Measurements from ENCODE around the gene CLRN1.

The CLRN1 gene

GRCh38 chr3:150926328-150926727, 46.2 kb downstream of the CLRN1 start:
- peak; percentile 65 for DNase-seq

GRCh38 chr3:150925751-150926201, 46.8 kb downstream of the CLRN1 start:
- no peaks in the 10 kb centered on the region for H3K27me3 ChIP-seq (replicated peaks; ENCODE audit: insufficient read depth, low read length)
- H3K36me3 ChIP-seq (replicated peaks; ENCODE audit: insufficient read depth, low read length) = no peaks in the 10 kb centered on the region
- DNase-seq = peak; percentile 75
- no peak overlapping the region; the same call in 1 of the 2 replicates for H3K9ac ChIP-seq (ENCODE audit: low read length)
- peak overlapping the region; percentile 59 for H2AFZ ChIP-seq (ENCODE audit: low read length)
- H3K9me2 ChIP-seq (replicated peaks; ENCODE audit: insufficient read depth, low read length) = no peaks in the 10 kb centered on the region
- peak overlapping the region; percentile 3; the same call in 1 of the 2 replicates for H3K27ac ChIP-seq (ENCODE audit: low read length)
- H4K20me1 ChIP-seq (ENCODE audit: insufficient read depth, low read length) = no peaks in the 10 kb centered on the region
- H3K4me1 ChIP-seq (ENCODE audit: low read length) = peaks cover 16% of the 10 kb centered on the region
- H3K79me2 ChIP-seq (ENCODE audit: low read length) = no peaks in the 10 kb centered on the region
- TF ChIP-seq EZH2 (optimal IDR thresholded peaks at IDR 0.05; ENCODE audit: low read depth, low read length) (no peak), EZH2phosphoT487 (IDR thresholded peaks at IDR 0.05; ENCODE audit: low read length) (no peak), CTCF (IDR thresholded peaks at IDR 0.05; ENCODE audit: low read length) (peak; percentile 95)
- peaks cover 18% of the 10 kb centered on the region for H3F3A ChIP-seq (ENCODE audit: insufficient read depth, low read length)
- H3K9me3 ChIP-seq (replicated peaks; ENCODE audit: insufficient read depth, low read length) = no peaks in the 10 kb centered on the region
- H3K4me3 ChIP-seq (ENCODE audit: low read length) = peak overlapping the region; percentile 61
- H3K4me2 ChIP-seq (ENCODE audit: low read depth, low read length) = peak overlapping the region; percentile 82

More at GRCh38 chr3:150926328-150926727, 46.2 kb downstream of the CLRN1 start:
- Histone ChIP-seq H3K9me2 (replicated peaks; ENCODE audit: insufficient read depth, low read length) (no peaks in the 10 kb centered on the region), H3K27me3 (replicated peaks; ENCODE audit: insufficient read depth, low read length) (no peaks in the 10 kb centered on the region), H3K79me2 (ENCODE audit: low read length) (no peaks in the 10 kb centered on the region), H3K4me3 (ENCODE audit: low read length) (peak overlapping the region; percentile 61), H2AFZ (ENCODE audit: low read length) (peak overlapping the region; percentile 59), H3K4me1 (ENCODE audit: low read length) (peaks cover 21% of the 10 kb centered on the region), H3K9me3 (replicated peaks; ENCODE audit: insufficient read depth, low read length) (no peaks in the 10 kb centered on the region), H4K20me1 (ENCODE audit: insufficient read depth, low read length) (no peaks in the 10 kb centered on the region), H3K27ac (ENCODE audit: low read length) (peak overlapping the region; percentile 12; the same call in 1 of the 2 replicates), H3K36me3 (replicated peaks; ENCODE audit: insufficient read depth, low read length) (no peaks in the 10 kb centered on the region), H3F3A (ENCODE audit: insufficient read depth, low read length) (peaks cover 18% of the 10 kb centered on the region), H3K4me2 (ENCODE audit: low read depth, low read length) (peak overlapping the region; percentile 82), H3K9ac (ENCODE audit: low read length) (no peak overlapping the region; the same call in 1 of the 2 replicates)
- TF ChIP-seq CTCF (IDR thresholded peaks at IDR 0.05; ENCODE audit: low read length) (no peak), EZH2phosphoT487 (IDR thresholded peaks at IDR 0.05; ENCODE audit: low read length) (no peak), EZH2 (optimal IDR thresholded peaks at IDR 0.05; ENCODE audit: low read depth, low read length) (no peak)

- Histone ChIP-seq H3K9me2 (replicated peaks; ENCODE audit: insufficient read depth, low read length) (no peaks in the 10 kb centered on the region), H3K27ac (ENCODE audit: low read length) (no peak overlapping the region), H3K9me3 (replicated peaks; ENCODE audit: insufficient read depth, low read length) (no peaks in the 10 kb centered on the region), H3K79me2 (ENCODE audit: low read length) (no peaks in the 10 kb centered on the region), H3K36me3 (replicated peaks; ENCODE audit: insufficient read depth, low read length) (no peaks in the 10 kb centered on the region), H3K4me2 (ENCODE audit: low read depth, low read length) (no peak overlapping the region), H3K9ac (ENCODE audit: low read length) (no peak overlapping the region), H3K27me3 (replicated peaks; ENCODE audit: insufficient read depth, low read length) (no peaks in the 10 kb centered on the region), H4K20me1 (ENCODE audit: insufficient read depth, low read length) (no peaks in the 10 kb centered on the region), H3K4me3 (ENCODE audit: low read length) (no peak overlapping the region), H3K4me1 (ENCODE audit: low read length) (peaks cover 9% of the 10 kb centered on the region), H3F3A (ENCODE audit: insufficient read depth, low read length) (peaks cover 12% of the 10 kb centered on the region; the same call in 1 of the 2 replicates), H2AFZ (ENCODE audit: low read length) (no peak overlapping the region)
- DNase-seq = no peak
- TF ChIP-seq EZH2 (optimal IDR thresholded peaks at IDR 0.05; ENCODE audit: low read depth, low read length) = no peak
- TF ChIP-seq CTCF (IDR thresholded peaks at IDR 0.05; ENCODE audit: low read length) = no peak
- no peak for TF ChIP-seq EZH2phosphoT487 (IDR thresholded peaks at IDR 0.05; ENCODE audit: low read length)
These were observed 49.9 kb downstream of the CLRN1 start for GRCh38 chr3:150922611-150923010.

Measured in MM.1S (cell line).